HG03039 (cell line): ENCODE data around the gene RNF4.
"Not testable (repeated sequence)": the region's sequence is repeated elsewhere in the genome, so short reads cannot be mapped to it uniquely, and the experiment has no call there.

Source experiments
- ATAC-seq: cut with Tn5 transposase; IDR thresholded peaks from one replicate; pipeline ENCODE4 v1.9.1; 2021; ENCODE audit warnings: mild to moderate bottlenecking, moderate library complexity; ENCODE audit not compliant: unreplicated experiment

Gene RNF4

DNA sequence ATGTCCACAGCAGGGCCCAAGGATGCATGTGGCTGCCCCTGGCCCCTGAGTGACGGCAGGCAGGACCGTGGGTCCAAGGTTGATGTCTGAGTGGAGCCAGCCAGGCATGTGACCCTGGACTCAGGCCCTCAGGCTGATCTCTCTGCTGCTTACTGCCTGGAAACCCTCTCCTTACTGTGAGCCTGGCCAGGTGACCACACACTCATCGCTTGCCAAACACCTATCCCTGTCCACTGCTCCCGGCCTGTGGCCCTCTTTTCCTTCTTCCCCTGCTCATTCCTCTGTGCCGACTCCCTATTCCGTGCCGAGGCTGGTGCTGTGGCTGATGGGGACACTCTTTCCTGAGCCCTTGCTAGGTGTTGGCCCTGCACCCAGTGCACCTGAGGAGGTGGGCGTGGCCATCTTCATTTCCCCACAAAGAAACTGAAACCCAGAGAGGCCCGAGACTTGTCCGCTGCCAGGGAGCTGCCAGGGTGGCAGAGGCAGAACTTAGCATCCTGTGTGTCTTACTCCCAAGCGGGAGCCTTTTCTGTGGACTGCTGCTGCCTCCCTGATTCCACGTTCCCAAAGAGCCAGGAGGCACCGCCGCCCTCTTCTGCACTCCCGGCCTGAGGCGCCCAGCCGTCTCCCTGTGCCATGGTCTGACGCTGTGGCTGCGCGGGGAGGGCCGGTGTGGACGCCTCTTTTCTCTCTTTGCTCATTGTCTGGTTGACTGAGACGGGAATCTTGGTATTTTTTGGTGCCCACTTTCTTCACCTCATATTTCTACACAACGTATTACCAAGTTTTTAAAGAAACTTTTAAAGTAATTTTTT is 11.2 kb upstream of the RNF4 start:
- ATAC-seq, result no peak

DNA sequence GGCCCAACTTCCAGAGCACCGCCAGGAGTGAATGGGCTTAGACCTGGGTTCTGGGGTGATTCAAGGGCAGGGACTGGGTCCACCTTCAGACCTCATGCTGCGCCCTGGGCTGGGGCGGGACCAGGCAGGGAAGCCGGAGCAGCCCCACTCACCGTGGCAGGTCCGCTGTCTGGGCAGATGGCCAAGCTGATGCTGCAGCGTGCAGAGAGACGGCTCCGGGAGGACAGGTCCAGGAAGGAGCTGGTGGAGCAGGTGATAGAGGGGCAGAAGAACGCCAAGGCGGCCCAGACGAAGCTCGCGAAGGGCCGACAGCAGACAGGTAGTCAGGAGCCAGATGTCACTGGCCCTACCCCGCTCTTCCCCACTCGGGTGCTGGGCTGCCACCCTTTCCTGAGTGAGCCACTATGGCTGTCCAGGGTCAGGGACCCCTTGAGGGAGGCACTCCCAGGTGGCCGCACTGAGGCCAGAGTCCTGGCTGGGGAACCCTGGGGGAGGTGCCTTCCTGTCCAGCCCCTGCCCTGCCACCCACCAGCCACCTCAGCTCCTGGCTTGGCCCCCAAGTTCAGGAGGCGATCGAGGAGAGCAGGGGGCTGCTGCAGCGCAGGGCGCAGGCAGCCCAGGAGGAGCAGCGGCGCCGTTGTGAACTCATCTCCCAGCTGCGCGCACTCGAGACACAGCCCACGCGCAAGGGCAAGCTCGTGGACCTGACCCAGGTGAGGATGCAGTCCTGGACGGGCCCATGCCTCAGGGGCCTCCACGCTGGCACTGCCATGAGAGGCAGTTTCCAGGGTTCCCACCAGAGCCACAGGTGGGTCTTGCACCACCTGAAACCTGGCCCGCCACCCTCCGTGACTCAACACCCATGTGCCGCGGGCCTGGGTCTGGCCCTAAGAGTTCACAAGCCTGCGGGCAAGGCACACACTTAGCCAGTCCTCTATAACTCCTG is 10.1 kb upstream of the RNF4 start:
- no peak for ATAC-seq

GRCh38 chr4:2459589-2460349 is 9.1 kb upstream of the RNF4 start:
- no peak for ATAC-seq

GRCh38 chr4:2461246-2461960 is 7.5 kb upstream of the RNF4 start:
- no peak for ATAC-seq

DNA sequence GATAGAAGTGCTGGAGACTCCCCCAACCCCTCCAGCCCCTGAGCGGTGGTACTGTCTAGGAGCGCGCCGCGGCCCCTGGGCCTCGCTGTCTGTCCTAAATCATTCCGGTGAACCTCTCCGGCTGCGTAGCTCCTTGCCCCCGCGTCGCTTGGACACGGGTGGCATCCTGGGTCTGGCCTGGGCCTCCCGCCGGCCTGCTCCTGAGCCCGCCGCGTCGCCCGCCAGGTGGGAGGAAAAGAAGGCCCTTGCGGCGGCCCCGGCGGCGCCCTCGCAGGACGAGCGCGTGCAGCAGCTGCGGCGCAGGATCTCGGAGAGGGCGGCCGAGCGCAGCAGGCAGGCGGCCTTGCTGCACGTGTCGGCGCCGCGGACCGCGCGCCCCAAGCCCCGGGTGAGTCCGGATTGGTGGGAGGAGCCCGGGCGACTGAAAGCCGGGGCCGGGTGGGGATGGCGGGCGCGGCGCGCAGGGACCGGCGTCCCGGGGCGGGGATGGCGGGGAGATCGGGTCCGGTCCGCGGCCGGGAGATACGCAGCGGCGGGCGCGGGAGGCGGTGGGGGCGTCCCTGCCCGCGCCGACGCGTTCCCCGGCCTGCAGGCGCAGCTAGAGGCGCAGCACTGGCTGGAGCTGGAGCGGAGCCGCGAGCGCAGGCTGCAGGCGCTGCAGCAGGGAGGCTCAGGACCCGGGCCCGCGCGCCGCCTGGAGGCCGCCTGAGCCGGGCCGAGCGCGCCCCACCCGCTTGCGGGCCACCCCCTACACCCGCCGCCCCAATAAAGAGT is 6.5 kb upstream of the RNF4 start:
- peak; percentile 60 for ATAC-seq

DNA sequence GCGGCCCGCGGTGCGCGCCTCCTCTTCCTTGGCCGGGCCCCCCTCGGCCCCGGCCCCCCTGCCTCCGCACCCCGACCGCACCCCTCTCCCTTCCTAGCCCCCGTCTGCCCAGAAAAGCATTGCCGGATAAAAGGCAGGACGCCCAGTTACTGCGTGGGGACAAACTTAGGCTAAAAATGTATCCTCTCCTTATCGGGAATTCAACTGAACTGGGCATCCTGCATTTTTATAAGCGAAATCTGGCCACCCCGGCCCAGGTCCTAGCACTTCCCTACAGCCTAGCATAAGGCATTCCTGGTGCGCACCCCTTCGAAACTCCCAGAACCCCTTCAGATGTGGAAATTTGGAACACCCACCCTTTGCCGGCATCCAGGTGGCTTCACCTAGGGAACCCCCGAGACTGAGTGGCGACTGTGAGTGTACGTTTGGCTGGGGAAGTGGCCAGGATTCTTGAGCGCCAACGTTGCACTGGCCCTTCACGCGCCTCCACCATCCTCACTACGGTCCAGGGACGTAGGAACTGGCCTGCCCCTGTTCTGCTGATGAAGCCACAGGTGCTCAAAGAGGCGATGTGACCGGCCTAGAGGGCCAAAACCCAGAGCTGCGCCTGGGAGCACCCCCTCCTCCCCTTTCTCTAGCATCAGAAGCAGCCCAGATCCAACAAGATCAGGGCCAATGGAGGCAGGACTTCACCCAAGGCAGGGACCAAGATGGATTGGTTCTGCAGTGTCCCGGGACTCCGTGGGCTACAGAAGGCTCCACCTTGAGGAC is 5.7 kb upstream of the RNF4 start:
- no peak for ATAC-seq

- ATAC-seq, result no peak
These were observed 3.9 kb upstream of the RNF4 start for GRCh38 chr4:2465032-2465431.

DNA sequence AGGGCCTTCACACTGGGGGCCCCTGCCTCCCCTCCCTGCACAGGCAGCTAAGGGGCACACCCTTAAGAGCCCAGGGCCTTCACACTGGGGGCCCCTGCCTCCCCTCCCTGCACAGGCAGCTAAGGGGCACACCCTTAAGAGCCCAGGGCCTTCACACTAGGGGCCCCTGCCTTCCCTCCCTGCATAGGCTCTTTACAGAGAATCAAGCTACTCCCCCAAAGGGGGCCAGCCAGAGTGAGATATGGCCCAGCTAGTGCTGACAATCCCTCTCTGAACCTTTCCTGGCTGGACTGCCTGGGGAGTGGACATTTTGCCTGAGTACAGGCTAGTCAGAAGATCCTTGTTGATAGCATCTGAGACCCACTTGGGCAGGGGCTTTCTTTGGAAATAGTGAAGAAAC is 3.4 kb upstream of the RNF4 start:
- ATAC-seq, result not testable (repeated sequence)

DNA sequence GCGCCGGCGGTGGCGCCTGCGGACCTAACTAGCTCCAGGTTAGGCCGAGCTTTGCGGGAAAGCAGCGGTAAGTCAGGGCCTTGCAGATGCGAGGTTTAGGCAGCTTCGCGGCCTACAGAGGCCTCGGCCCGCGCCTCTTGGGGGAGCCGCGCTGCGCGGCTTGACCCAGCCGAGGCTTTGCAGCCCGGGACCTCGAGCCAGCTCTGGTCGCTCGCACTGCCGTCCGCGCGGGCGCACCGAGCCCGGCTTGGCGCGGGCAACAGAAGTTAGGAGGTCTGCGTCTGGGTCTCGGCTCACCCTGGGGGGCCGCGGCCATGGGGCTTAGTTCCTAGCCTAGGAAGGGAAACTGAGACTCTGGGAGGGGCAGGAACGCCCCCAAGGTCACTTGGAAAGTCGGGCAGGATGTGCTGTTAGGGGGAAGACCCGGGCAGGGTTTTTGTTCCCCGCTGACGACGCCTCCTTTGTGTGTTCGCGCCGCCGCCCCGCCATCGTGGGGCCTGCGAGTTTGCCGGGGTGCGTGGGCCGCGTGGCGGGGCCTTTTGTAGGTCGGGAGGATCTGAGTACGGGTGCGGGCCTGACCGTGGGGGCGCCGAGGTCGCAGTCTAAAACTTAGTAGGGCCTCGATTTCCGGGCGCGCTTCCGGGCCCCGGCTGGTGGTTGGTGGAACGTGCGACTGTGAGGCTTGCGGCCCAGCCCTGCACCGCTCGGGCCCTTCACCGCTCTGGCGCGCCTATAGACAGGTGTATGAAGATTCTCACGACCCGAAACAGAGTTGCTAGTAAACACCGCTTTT is 482 bp downstream of the RNF4 start:
- ATAC-seq, result peak; percentile 30

DNA sequence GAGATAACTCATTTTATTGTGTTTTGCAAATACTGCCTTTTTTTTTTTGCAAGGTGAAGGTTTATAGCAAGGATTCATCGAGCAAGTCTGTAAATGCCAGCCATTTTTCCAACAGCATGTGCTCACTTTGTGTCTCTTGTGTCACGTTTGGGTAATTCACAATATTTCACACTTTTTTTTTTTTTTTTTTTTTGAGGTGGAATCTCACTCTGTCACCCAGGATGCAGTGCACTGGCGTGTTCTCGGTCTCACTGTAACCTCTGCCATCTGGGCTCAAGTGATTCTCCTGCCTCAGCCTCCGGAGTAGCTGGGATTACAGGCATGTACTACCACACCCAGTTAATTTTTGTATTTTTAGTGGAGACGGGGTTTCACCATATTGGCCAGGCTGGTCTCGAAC is 1.9 kb downstream of the RNF4 start:
- ATAC-seq, result no peak

- no peak for ATAC-seq
These were observed 3.3 kb downstream of the RNF4 start for GRCh38 chr4:2472187-2472586.

DNA sequence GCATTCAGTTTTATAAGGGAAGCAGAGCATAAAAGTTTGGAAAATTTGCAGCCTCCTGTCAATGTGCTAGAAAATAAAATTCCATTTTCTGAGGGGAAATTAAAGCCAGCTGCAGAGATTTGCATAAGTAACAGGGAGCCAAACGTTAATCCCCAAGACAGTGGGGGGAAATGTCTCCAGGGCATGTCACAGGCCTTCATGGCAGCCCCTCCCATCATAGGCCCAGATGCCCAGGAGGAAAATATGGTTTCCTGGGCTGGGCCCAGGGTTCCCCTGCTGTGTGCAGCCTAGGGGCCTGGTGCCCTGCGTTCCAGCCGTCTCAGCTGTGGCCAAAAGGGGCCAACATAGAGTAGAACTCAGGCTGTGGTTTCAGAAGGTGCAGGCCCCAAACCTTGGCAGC is 9.3 kb downstream of the RNF4 start:
- no peak for ATAC-seq

DNA sequence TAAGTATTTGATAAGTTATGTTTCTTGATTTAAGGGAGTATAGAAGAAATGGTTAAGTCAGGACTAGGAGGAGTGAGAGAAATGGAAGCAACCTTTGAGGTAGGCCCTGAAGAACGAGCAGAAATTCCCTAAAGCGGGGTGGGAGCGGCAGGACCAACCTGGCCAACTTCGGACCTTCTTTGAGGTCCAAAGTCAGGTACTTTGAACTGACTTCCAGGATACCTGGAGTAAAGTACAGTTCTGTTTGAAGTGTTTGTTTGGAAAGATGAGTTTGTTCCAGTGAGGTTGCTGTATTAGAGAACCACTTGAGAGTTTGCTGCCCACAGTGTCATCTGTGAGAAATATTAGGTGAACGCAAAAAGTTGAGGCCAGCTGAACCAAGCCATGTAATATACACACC is 11.7 kb downstream of the RNF4 start:
- no peak for ATAC-seq

DNA sequence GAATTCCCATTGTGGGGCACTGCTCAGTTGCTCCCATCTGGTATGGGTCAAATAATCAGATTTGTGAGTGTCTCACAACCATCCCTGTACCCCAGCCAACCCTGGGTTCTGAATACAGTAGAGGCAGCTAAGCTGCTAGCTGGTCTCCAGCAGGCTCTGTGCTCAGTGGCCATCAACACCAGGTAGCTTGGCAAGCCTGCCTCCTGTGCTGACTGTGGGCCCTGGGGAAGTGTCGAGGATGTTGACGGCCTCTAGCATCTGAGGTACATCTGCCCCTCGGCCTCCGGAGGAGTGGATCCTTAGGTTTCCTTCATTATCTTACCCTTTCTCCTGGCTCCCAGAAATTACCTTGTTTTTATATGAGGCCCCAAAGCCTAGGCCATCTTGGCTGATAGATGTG is 13.3 kb downstream of the RNF4 start:
- no peak for ATAC-seq

- ATAC-seq, result no peak
These were observed 13.8 kb downstream of the RNF4 start for GRCh38 chr4:2482693-2483092.

GRCh38 chr4:2483237-2483636 is 14.3 kb downstream of the RNF4 start:
- ATAC-seq, result no peak

- no peak for ATAC-seq
These were observed 15.3 kb downstream of the RNF4 start for GRCh38 chr4:2484185-2484584.

DNA sequence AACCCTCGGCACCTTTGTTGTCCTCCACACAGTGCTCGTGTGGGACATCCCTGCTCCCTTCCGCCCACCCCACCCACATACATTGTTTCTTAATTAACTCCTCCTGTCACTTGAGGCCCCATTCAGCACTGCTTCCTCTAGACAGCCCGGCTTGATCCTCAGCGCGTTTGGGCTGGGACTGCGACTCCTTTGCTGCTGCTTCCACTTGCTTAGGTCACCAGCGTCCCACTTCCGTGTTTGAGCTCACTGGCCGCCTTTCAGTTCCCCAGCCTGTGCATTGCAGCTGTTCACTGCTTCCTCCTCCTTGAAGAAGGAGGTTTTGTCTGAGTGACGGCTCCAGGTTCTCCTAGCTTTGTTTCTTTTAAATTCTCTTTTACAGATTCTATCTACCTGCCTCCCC is 16.1 kb downstream of the RNF4 start:
- peak; percentile 48 for ATAC-seq
